ENCODE data around the gene ACKR2. TPM values are rescaled to one million over a fixed set of nuclear protein-coding genes. Genes with fewer than 3 reads are reported as not detected.

ACKR2 gene
- total RNA-seq, 1 experiment from 2014 or later, result not detected

GRCh38 chr3:42814246-42814645 is 5.0 kb downstream of the ACKR2 start:
- Histone ChIP-seq H3K4ac (ENCODE audit: low read depth, low read length) (no peak overlapping the region), H4K8ac (replicated peaks; ENCODE audit: insufficient read length, low read depth, low read length) (no peak overlapping the region), H4K5ac (ENCODE audit: insufficient read length, low read depth, low read length) (no peak overlapping the region), H4K20me1 (ENCODE audit: control insufficient read depth, insufficient read depth, insufficient read length) (no peaks in the 10 kb centered on the region), H3K23me2 (ENCODE audit: insufficient read length, low read depth, low read length, poor library complexity, severe bottlenecking) (no peaks in the 10 kb centered on the region), H3K9ac (ENCODE audit: extremely low read depth, insufficient read length, low read length) (no peak overlapping the region), H2BK15ac (ENCODE audit: low read depth, low read length) (no peak overlapping the region), H3K56ac (ENCODE audit: insufficient read length, low read depth, low read length) (no peak overlapping the region), H3K79me2 (ENCODE audit: insufficient read depth, low read length) (no peaks in the 10 kb centered on the region), H2BK12ac (ENCODE audit: insufficient read length, low read depth, low read length) (no peak overlapping the region), H2BK120ac (ENCODE audit: low read depth, low read length, poor library complexity, severe bottlenecking) (no peak overlapping the region), H3K27ac (ENCODE audit: insufficient read length, low read depth, low read length) (no peak overlapping the region), H3K4me1 (ENCODE audit: insufficient read depth, low read length) (no peaks in the 10 kb centered on the region; the same call in 1 of the 2 replicates), H2BK20ac (ENCODE audit: low read depth, low read length, poor library complexity, severe bottlenecking) (no peak overlapping the region), H2AFZ (ENCODE audit: low read length) (no peak overlapping the region), H3K18ac (ENCODE audit: insufficient read length, low read depth, low read length) (no peak overlapping the region), H3T11ph (ENCODE audit: low read length) (no peak overlapping the region), H3K27me3 (ENCODE audit: insufficient read depth, low read length) (no peaks in the 10 kb centered on the region), H2AK5ac (ENCODE audit: insufficient read length, low read length) (no peak overlapping the region), H4K91ac (ENCODE audit: insufficient read length, low read depth, low read length) (no peak overlapping the region), H3K4me2 (ENCODE audit: insufficient read depth, insufficient read length, low read length) (no peak overlapping the region), H3K79me1 (ENCODE audit: insufficient read depth, low read depth, low read length, poor library complexity, severe bottlenecking) (no peaks in the 10 kb centered on the region), H3K9me3 (ENCODE audit: control insufficient read depth, low read depth, low read length) (no peaks in the 10 kb centered on the region), H3K23ac (ENCODE audit: insufficient read length, low read depth, low read length) (no peak overlapping the region), H2BK5ac (ENCODE audit: insufficient read length, low read length) (no peak overlapping the region), H3K14ac (ENCODE audit: insufficient read depth, low read length) (no peak overlapping the region)
- no peak for DNase-seq
- TF ChIP-seq, protein P1, sequence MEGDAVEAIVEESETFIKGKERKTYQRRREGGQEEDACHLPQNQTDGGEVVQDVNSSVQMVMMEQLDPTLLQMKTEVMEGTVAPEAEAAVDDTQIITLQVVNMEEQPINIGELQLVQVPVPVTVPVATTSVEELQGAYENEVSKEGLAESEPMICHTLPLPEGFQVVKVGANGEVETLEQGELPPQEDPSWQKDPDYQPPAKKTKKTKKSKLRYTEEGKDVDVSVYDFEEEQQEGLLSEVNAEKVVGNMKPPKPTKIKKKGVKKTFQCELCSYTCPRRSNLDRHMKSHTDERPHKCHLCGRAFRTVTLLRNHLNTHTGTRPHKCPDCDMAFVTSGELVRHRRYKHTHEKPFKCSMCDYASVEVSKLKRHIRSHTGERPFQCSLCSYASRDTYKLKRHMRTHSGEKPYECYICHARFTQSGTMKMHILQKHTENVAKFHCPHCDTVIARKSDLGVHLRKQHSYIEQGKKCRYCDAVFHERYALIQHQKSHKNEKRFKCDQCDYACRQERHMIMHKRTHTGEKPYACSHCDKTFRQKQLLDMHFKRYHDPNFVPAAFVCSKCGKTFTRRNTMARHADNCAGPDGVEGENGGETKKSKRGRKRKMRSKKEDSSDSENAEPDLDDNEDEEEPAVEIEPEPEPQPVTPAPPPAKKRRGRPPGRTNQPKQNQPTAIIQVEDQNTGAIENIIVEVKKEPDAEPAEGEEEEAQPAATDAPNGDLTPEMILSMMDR (conservative IDR thresholded peaks at IDR 0.05), result no peak
- no peaks in the 10 kb centered on the region for H3K9me3 Mint-ChIP-seq
- no peaks in the 10 kb centered on the region for H3K36me3 Mint-ChIP-seq (ENCODE audit: insufficient read depth in 1 of 3, low read depth in 3 of 3)
- WGBS (ENCODE audit: extremely low coverage, insufficient read length, low lambda C conversion rate), result no CpG with 5 or more reads among the region's 5 CpGs
- no peak overlapping the region for H3K4me3 Mint-ChIP-seq
- H3K27me3 Mint-ChIP-seq (ENCODE audit: low read depth), result no peaks in the 10 kb centered on the region
- peaks cover 5 to 9% of the 10 kb centered on the region in 2 experiments; a peak in 3 of 4 replicates for H3K4me1 Mint-ChIP-seq
- no peak overlapping the region for H3K27ac Mint-ChIP-seq
